Fibroblast of skin of scalp (primary cell): ENCODE measurements around the gene SSC5D.

ENCODE experiments used
- DNase-seq: peaks from one replicate; pipeline ENCODE4 v3.0.0-alpha.2; 2013

The SSC5D gene

GRCh38 chr19:55455576-55456235 lies 32.5 kb upstream of the SSC5D start:
- DNase-seq: no peak

GRCh38 chr19:55456347-55456746 lies 31.9 kb upstream of the SSC5D start:
- DNase-seq: no peak

GRCh38 chr19:55457683-55458457 lies 30.4 kb upstream of the SSC5D start:
- DNase-seq: no peak

GRCh38 chr19:55459551-55459949 lies 28.7 kb upstream of the SSC5D start:
- no peak for DNase-seq

- DNase-seq: no peak
These were observed 28.1 kb upstream of the SSC5D start for GRCh38 chr19:55459950-55460657.

GRCh38 chr19:55460670-55461258 lies 27.5 kb upstream of the SSC5D start:
- DNase-seq: peak; percentile 84

- peak; percentile 100 for DNase-seq
These were observed 26.8 kb upstream of the SSC5D start, which contains the start of gene ISOC2 for GRCh38 chr19:55461259-55461973. ISOC2 (minus strand) TSS chr19:55461642; CDS start chr19:55456486, 5,156 bp downstream.

- DNase-seq: peak; percentile 42
These were observed 26.1 kb upstream of the SSC5D start for GRCh38 chr19:55461974-55462626.

- DNase-seq: no peak
These were observed 25.5 kb upstream of the SSC5D start for GRCh38 chr19:55462722-55463121.

- DNase-seq: no peak
These were observed 24.6 kb upstream of the SSC5D start for GRCh38 chr19:55463583-55464031.

- DNase-seq: no peak
These were observed 24.1 kb upstream of the SSC5D start for GRCh38 chr19:55464039-55464661.

GRCh38 chr19:55464662-55465054 lies 23.6 kb upstream of the SSC5D start, which contains the start of gene C19orf85:
C19orf85 (minus strand) TSS chr19:55464751; CDS start chr19:55464554, 197 bp downstream.
- DNase-seq: no peak

GRCh38 chr19:55465460-55466240 lies 22.6 kb upstream of the SSC5D start:
- no peak for DNase-seq

GRCh38 chr19:55466241-55466614 lies 22.0 kb upstream of the SSC5D start:
- no peak for DNase-seq

GRCh38 chr19:55467236-55468053 lies 20.8 kb upstream of the SSC5D start:
- peak; percentile 54 for DNase-seq

GRCh38 chr19:55468054-55468393 lies 20.2 kb upstream of the SSC5D start:
- DNase-seq: no peak

GRCh38 chr19:55471266-55471665 lies 17.0 kb upstream of the SSC5D start:
- DNase-seq: no peak

GRCh38 chr19:55472463-55472862 lies 15.8 kb upstream of the SSC5D start:
- peak; percentile 76 for DNase-seq

GRCh38 chr19:55473225-55474012 lies 14.8 kb upstream of the SSC5D start:
- no peak for DNase-seq
